AG04449 (cell line): Measurements from ENCODE around the gene SHISA9.

ENCODE experiments used
- CTCF ChIA-PET: fragments of 350-600 bp; formaldehyde crosslinking; extraction: SDS; loops from one replicate; lab custom pipeline; 2021; ENCODE audit warnings: antibody characterized with exemption; lab: Yijun Ruan, JAX
- POLR2A ChIA-PET: fragments of 400-600, 350-600 bp; formaldehyde crosslinking; extraction: SDS; loops from one replicate; lab custom pipeline; 2020; ENCODE audit warnings: antibody characterized with exemption, inconsistent platforms; lab: Yijun Ruan, JAX
- DNase-seq: peaks from one replicate; pipeline ENCODE4 v3.0.0-alpha.2; 2010; ENCODE audit warnings: low read depth, low spot score
- H3K4me3 ChIP-seq: 2 replicates; pipeline ENCODE4 v1.5.1; 2011; ENCODE audit warnings: low read depth, mild to moderate bottlenecking, control low read depth, low read length
- CTCF ChIP-seq: IDR thresholded peaks from one replicate; pipeline ENCODE4 v1.5.1; 2011; ENCODE audit warnings: mild to moderate bottlenecking, moderate library complexity, low read length, control low read depth, inconsistent platforms; ENCODE audit not compliant: insufficient read depth; ENCODE audit errors: missing control alignments

Gene SHISA9

GRCh38 chr16:13120557-13120956 lies 219.2 kb downstream of the SHISA9 start:
- ChIA-PET POLR2A (no interaction called here), CTCF (no interaction called here)
- H3K4me3 ChIP-seq = no peak overlapping the region

GRCh38 chr16:13123991-13124390 lies 222.6 kb downstream of the SHISA9 start:
- CTCF ChIA-PET = no interaction called here
- TF ChIP-seq CTCF = no peak
- no peak for DNase-seq
- POLR2A ChIA-PET = no interaction called here
- no peak overlapping the region for H3K4me3 ChIP-seq

More at GRCh38 chr16:13120557-13120956, 219.2 kb downstream of the SHISA9 start:
- TF ChIP-seq CTCF = no peak
- DNase-seq = no peak

GRCh38 chr16:13127144-13127543 lies 225.7 kb downstream of the SHISA9 start:
- no peak overlapping the region for H3K4me3 ChIP-seq
- CTCF ChIA-PET = no interaction called here
- POLR2A ChIA-PET = no interaction called here
- DNase-seq = no peak
- no peak for TF ChIP-seq CTCF

- DNase-seq = no peak
- POLR2A ChIA-PET = no interaction called here
- H3K4me3 ChIP-seq = no peak overlapping the region
- no peak for TF ChIP-seq CTCF
- CTCF ChIA-PET = no interaction called here
Observed at GRCh38 chr16:13130586-13130985, 229.2 kb downstream of the SHISA9 start.

- no peak overlapping the region for H3K4me3 ChIP-seq
- CTCF ChIA-PET = no interaction called here
- no peak for TF ChIP-seq CTCF
- POLR2A ChIA-PET = no interaction called here
- DNase-seq = no peak
Observed at GRCh38 chr16:13134836-13135235, 233.4 kb downstream of the SHISA9 start.

- DNase-seq = no peak
- ChIA-PET CTCF (no interaction called here), POLR2A (no interaction called here)
- no peak overlapping the region for H3K4me3 ChIP-seq
- no peak for TF ChIP-seq CTCF
Observed at GRCh38 chr16:13136901-13137300, 235.5 kb downstream of the SHISA9 start.
